Activated CD4-positive, CD25-positive, alpha-beta regulatory T cell treated with anti-CD3 and anti-CD28 coated beads, Interleukin-2, amount 50 U/mL, for 72 hours (primary cell): ENCODE data around the gene ABCB6.
A peak's percentile ranks its signal among the peaks of the same experiment; 100 is the strongest.
"Not testable (repeated sequence)": the region's sequence is repeated elsewhere in the genome, so short reads cannot be mapped to it uniquely, and the experiment has no call there.

Experiments
- DNase-seq: peaks from one replicate; pipeline ENCODE4 v3.0.0; 2021

Gene ABCB6

GRCh38 chr2:219218732-219219701 lies at the start of gene ABCB6:
ABCB6 (minus strand) TSS chr2:219218958; CDS start chr2:219218673, 285 bp downstream.
- peak; percentile 88 for DNase-seq

- DNase-seq: no peak
Observed at GRCh38 chr2:219268294-219268693, 49.5 kb upstream of the ABCB6 start.

- DNase-seq: no peak
Observed at GRCh38 chr2:219266886-219267285, 48.1 kb upstream of the ABCB6 start.

GRCh38 chr2:219266232-219266631 lies 47.5 kb upstream of the ABCB6 start:
- no peak for DNase-seq

- DNase-seq: no peak
Observed at GRCh38 chr2:219261024-219261855, 42.5 kb upstream of the ABCB6 start.

- DNase-seq: not testable (repeated sequence)
Observed at GRCh38 chr2:219258942-219259341, 40.2 kb upstream of the ABCB6 start.

GRCh38 chr2:219254590-219255201 lies 35.9 kb upstream of the ABCB6 start:
- DNase-seq: no peak

- DNase-seq: peak; percentile 89
Observed at GRCh38 chr2:219253753-219254589, 35.2 kb upstream of the ABCB6 start, which contains the start of gene TUBA4A. TUBA4A (minus strand) TSS chr2:219253918; CDS start chr2:219253858, 60 bp downstream.

- DNase-seq: peak; percentile 61
Observed at GRCh38 chr2:219252900-219253752, 34.4 kb upstream of the ABCB6 start, which contains the start of gene TUBA4B. TUBA4B (plus strand) TSS chr2:219253243; CDS start chr2:219253408, 165 bp downstream.

GRCh38 chr2:219252570-219252899 lies 33.8 kb upstream of the ABCB6 start:
- no peak for DNase-seq

- no peak for DNase-seq
Observed at GRCh38 chr2:219252084-219252483, 33.3 kb upstream of the ABCB6 start.

GRCh38 chr2:219251656-219252055 lies 32.9 kb upstream of the ABCB6 start:
- no peak for DNase-seq

GRCh38 chr2:219250049-219250781 lies 31.5 kb upstream of the ABCB6 start:
- DNase-seq: no peak

GRCh38 chr2:219249203-219249980 lies 30.6 kb upstream of the ABCB6 start:
- no peak for DNase-seq

GRCh38 chr2:219248845-219249202 lies 30.1 kb upstream of the ABCB6 start:
- DNase-seq: no peak

GRCh38 chr2:219247678-219248642 lies 29.2 kb upstream of the ABCB6 start:
- peak; percentile 38 for DNase-seq

GRCh38 chr2:219246559-219246958 lies 27.8 kb upstream of the ABCB6 start:
- DNase-seq: no peak

GRCh38 chr2:219245899-219246230 lies 27.1 kb upstream of the ABCB6 start:
- no peak for DNase-seq
